Gastrocnemius medialis (tissue), 4 donors: ENCODE results near the gene FOS. TPM values are rescaled to one million over a fixed set of nuclear protein-coding genes. Genes with fewer than 3 reads are reported as not detected.
A peak's percentile ranks its signal among the peaks of the same experiment; 100 is the strongest.

Experiments used
- ATAC-seq, 2 donors: fragments of 150-250 bp; one replicate each; pipeline ENCODE4 v1.9.1; 2016
- DNase-seq, 2 donors: peaks; one replicate each; pipeline ENCODE4 v3.0.0-alpha.2; 2019
- H3K27ac ChIP-seq, 4 donors: fragments of 200-600 bp; sonication (generic); 1 replicate in 1 of 4; 2 replicates in 3 of 4; pipeline ENCODE4 v1.5.1; 2016 to 2018; ENCODE audit warnings: mild to moderate bottlenecking in 2 of 4, moderate library complexity in 1 of 4
- H3K27me3 ChIP-seq, 3 donors: fragments of 200-600 bp; sonication (generic) in 2 of 3; 1 replicate in 1 of 3; 2 replicates in 2 of 3; pipeline versions ENCODE4 v1.5.1 to v1.6.0; 2016 to 2019; ENCODE audit warnings: mild to moderate bottlenecking in 1 of 3, moderate library complexity in 1 of 3
- H3K36me3 ChIP-seq, 2 donors: fragments of 200-600 bp; sonication (generic) in 1 of 2; one replicate each; pipeline ENCODE4 v1.5.1; 2017 to 2018
- H3K4me1 ChIP-seq, 2 donors: fragments of 200-600 bp; sonication (generic) in 1 of 2; one replicate each; pipeline ENCODE4 v1.5.1; 2016 to 2017; ENCODE audit warnings: mild to moderate bottlenecking in 2 of 2
- H3K4me3 ChIP-seq, 4 donors: fragments of 200-600 bp; sonication (generic) in 3 of 4; 1 replicate in 1 of 4; 2 replicates in 3 of 4; pipeline ENCODE4 v1.5.1; 2016 to 2019; ENCODE audit warnings: mild to moderate bottlenecking in 2 of 4
- H3K9me3 ChIP-seq, 3 donors: fragments of 200-600 bp; sonication (generic) in 2 of 3; 1 replicate in 1 of 3; 2 replicates in 2 of 3; pipeline ENCODE4 v1.5.1; 2016 to 2019
- CTCF ChIP-seq, 5 experiments: fragments of 450-650 bp in 3 of 5; fragments of 200-600 bp in 2 of 5; sonication (generic) in 2 of 5; IDR thresholded peaks in 4 of 5; conservative IDR thresholded peaks in 1 of 5; 1 replicate in 4 of 5; 2 replicates in 1 of 5; pipeline ENCODE4 v1.5.1; 2016 to 2019; ENCODE audit warnings: antibody characterized with exemption in 5 of 5, mild to moderate bottlenecking in 3 of 5, moderate library complexity in 3 of 5
- POLR2A ChIP-seq, 2 donors: fragments of 450-650 bp; IDR thresholded peaks; one replicate each; pipeline ENCODE4 v1.6.1; 2017; ENCODE audit warnings: antibody characterized with exemption in 2 of 2, mild to moderate bottlenecking in 2 of 2, moderate library complexity in 2 of 2
- in situ Hi-C, 4 donors: fragments of 200-750 bp; cut with MboI; loops; one replicate each; pipeline versions ENCODE4 v1.15.0 to v1.8.0; 2017; ENCODE audit warnings: low sequenced_read_pairs in 4 of 4
- intact Hi-C: fragments of 100-400 bp; cut with DNase I; formaldehyde crosslinking; loops from one replicate; pipeline ENCODE4 v1.15.1; 2023; ENCODE audit warnings: low total_unique reads
- total RNA-seq, 4 donors: library from RNA; depleted of rRNA; stranded (reverse); fragments of >200 nt; gene quantifications; one replicate each; pipeline versions ENCODE4 v1.1.0 to v1.2.3, GENCODE V29; 2016

Gene FOS
- total RNA-seq, 4 donors from 2014 or later = 16.3 to 110 (median 53.5) TPM

DNA sequence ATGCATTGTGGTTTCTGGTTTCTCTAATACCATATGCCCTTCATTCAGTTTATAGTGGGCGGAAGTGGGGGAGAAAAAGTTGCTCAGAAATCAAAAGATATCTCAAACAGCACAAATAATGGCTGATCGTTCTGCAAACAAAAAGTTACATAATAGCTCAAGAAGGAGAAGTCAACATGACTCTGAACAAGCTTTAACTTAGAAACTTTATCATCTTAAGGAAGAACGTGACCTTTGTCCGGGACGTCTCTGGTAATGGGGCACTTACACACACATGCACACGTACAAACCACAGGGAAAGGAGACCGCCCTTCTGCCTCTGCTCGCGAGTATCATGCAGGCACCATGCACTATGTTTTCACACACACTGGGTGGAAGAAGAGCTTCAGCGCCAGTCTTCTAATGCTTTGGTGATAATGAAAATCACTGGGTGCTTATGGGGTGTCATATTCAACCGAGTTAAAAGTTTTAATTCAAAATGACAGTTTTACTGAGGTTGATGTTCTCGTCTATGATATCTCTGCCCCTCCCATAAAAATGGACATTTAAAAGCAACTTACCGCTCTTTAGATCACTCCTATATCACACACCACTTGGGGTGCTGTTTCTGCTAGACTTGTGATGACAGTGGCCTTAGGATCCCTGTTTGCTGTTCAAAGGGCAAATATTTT is 4.7 kb downstream of the FOS start:
- Histone ChIP-seq H3K9me3 (no peaks in the 10 kb centered on the region), H3K27me3 (no peaks in the 10 kb centered on the region), H3K36me3 (peaks cover 2 to 14% of the 10 kb centered on the region in 2 donors), H3K27ac (peak overlapping the region; percentile 48 to 100 (median 75)), H3K4me1 (peaks cover 32 to 40% of the 10 kb centered on the region in 2 donors), H3K4me3 (no peak overlapping the region)
- in situ Hi-C loops (no loop called here), intact Hi-C loops (no loop called here)
- TF ChIP-seq POLR2A (IDR thresholded peaks at IDR 0.05) (no peak), CTCF (IDR thresholded peaks at IDR 0.05 in 4 of 5, conservative IDR thresholded peaks at IDR 0.05 in 1 of 5) (no peak)
- DNase-seq (no peak), ATAC-seq (no peak)

DNA sequence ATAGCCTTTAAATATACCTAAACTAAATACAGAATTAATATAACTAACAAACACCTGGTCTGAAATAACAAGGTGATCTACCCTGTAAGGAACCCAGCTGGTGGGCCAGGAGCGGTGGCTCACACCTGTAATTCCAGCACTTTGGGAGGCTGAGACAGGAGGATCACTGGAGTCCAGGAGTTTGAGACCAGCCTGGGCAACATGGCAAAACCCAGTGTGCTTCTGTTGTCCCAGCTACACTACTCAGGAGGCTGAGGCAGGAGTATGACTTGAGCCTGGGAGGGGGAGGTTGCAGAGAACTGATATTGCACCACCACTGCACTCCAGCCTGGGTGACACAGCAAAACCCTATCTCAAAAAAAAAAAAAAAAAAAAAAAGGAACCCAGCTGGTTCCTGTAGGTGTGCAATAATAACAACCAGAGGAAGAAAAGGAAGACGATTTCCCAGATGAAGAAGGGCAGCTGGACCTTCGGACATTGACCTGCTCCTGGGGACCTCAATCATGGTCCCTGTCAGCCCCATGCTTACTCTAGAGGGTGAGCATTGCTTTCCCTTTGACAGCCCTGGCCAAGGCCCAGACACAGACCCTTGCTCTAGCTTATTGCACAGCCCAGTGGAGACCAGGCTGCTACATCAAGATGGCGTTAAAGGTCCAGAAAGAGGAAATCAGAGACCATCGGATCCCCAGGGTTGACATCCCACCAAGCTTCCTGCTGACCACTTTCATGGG is 5.4 kb downstream of the FOS start:
- Histone ChIP-seq H3K9me3 (no peaks in the 10 kb centered on the region), H3K4me3 (no peak overlapping the region), H3K27me3 (no peaks in the 10 kb centered on the region), H3K4me1 (peaks cover 37 to 46% of the 10 kb centered on the region in 2 donors), H3K36me3 (peaks cover 2 to 14% of the 10 kb centered on the region in 2 donors), H3K27ac (peak overlapping the region; percentile 48 to 100 (median 75))
- peak in 1 of 2 donors; percentile 38 for DNase-seq
- in situ Hi-C loops (no loop called here), intact Hi-C loops (no loop called here)
- no peak for ATAC-seq
- no peak for TF ChIP-seq POLR2A (IDR thresholded peaks at IDR 0.05)

DNA sequence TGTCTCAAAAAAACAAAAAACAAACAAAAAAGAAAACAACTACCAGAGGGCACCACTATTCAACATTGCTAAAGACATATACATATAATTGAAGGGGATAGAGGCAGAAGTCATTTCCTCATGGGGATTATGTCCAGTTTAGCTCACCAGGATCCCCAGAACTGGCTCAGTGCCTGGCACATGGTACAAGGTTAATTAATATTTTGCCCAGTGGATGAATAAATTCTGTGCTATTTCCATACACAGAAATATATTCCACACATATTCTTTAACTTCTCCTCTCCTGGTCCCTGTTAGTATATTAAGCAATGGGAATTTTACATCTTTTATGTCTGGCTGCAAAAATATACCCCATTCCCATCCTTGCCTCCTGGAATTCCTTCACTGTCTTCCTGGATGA is 6.7 kb downstream of the FOS start:
- Histone ChIP-seq H3K36me3 (peaks cover 2 to 13% of the 10 kb centered on the region in 2 donors), H3K27ac (peak overlapping the region; percentile 9 to 100 (median 88))
- no peak for ATAC-seq

GRCh38 chr14:75286313-75286712 is 7.7 kb downstream of the FOS start:
- ATAC-seq (peak; percentile 14 to 40), DNase-seq (peak in 1 of 2 donors; percentile 68)
- peaks cover 27 to 31% of the 10 kb centered on the region in 2 donors for H3K4me1 ChIP-seq
- H3K9me3 ChIP-seq = no peaks in the 10 kb centered on the region
- in situ Hi-C loops (no loop called here), intact Hi-C loops (no loop called here)
- peak overlapping the region; percentile 87 to 100 (median 91) for H3K27ac ChIP-seq
- TF ChIP-seq POLR2A (IDR thresholded peaks at IDR 0.05) = no peak
- no peak for TF ChIP-seq CTCF (IDR thresholded peaks at IDR 0.05 in 4 of 5, conservative IDR thresholded peaks at IDR 0.05 in 1 of 5)
- peaks cover 0 to 3% of the 10 kb centered on the region in 2 donors for H3K36me3 ChIP-seq
- no peak overlapping the region for H3K4me3 ChIP-seq
- H3K27me3 ChIP-seq = no peaks in the 10 kb centered on the region

More for the DNA sequence above, 6.7 kb downstream of the FOS start:
- intact Hi-C loops (no loop called here), in situ Hi-C loops (no loop called here)
- DNase-seq = peak in 1 of 2 donors; percentile 3
- Histone ChIP-seq H3K27me3 (no peaks in the 10 kb centered on the region), H3K9me3 (no peaks in the 10 kb centered on the region), H3K4me3 (no peak overlapping the region), H3K4me1 (peaks cover 36 to 37% of the 10 kb centered on the region in 2 donors)
- TF ChIP-seq CTCF (IDR thresholded peaks at IDR 0.05 in 4 of 5, conservative IDR thresholded peaks at IDR 0.05 in 1 of 5) (no peak), POLR2A (IDR thresholded peaks at IDR 0.05) (no peak)

DNA sequence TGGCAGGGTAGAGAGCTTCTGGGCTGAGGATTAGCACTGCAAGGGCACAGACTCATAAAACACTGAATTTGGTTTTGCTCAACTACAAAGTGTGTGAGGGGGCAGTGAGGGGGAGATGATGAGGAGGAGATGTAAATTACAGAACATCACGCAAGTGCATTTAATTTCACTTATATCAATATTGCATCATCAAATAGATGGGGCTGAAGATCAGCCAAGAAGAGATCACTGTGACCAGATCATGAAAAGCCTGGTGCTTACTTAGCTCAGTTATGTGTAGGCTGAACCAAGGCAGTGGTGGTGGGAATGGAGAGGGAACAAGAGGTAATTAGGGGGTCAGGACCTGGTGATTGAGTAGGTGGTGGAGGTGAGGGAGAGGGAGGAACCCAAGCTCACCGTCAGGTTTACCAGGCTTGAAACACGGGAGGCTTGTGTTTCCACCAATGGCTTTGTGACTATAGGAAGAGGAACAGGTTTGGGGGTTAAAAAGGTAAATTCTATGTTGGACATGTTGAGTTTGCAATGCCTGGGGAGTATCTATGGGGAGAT is 11.3 kb downstream of the FOS start:
- H3K9me3 ChIP-seq = no peaks in the 10 kb centered on the region
- peaks cover 31 to 35% of the 10 kb centered on the region in 2 donors for H3K4me1 ChIP-seq
- intact Hi-C loops (no loop called here), in situ Hi-C loops (loop anchor here in 1 of 4 donors (10.0 kb wide), 1 partner anchor 55 kb away; no protein-coding TSS in a partner anchor)
- TF ChIP-seq CTCF (IDR thresholded peaks at IDR 0.05 in 4 of 5, conservative IDR thresholded peaks at IDR 0.05 in 1 of 5) (no peak), POLR2A (IDR thresholded peaks at IDR 0.05) (no peak)
- DNase-seq = peak in 1 of 2 donors; percentile 5
- no peak for ATAC-seq
- H3K36me3 ChIP-seq = no peaks in the 10 kb centered on the region
- no peak overlapping the region for H3K4me3 ChIP-seq
- no peaks in the 10 kb centered on the region for H3K27me3 ChIP-seq
- H3K27ac ChIP-seq = no peak overlapping the region
